GM12864 (cell line): Measurements from ENCODE around the gene LCN6.
"Not testable (repeated sequence)": the region's sequence is repeated elsewhere in the genome, so short reads cannot be mapped to it uniquely, and the experiment has no call there.

Experiments
- DNase-seq: peaks from one replicate; pipeline ENCODE4 v3.0.0-alpha.2; 2011; ENCODE audit warnings: low read depth
- H3K4me3 ChIP-seq: 2 replicates; pipeline ENCODE4 v1.5.1; 2011; ENCODE audit warnings: mild to moderate bottlenecking, low read depth, low read length, control low read depth
- TF ChIP-seq, protein P1 (sequence below): IDR thresholded peaks from 2 replicates; pipeline ENCODE4 v1.5.1; 2011; ENCODE audit warnings: low read depth, mild to moderate bottlenecking, moderate library complexity, low read length, control low read depth, inconsistent platforms; ENCODE audit errors: missing control alignments

The LCN6 gene

GRCh38 chr9:136711751-136712689, 36.3 kb downstream of the LCN6 start, which contains the start of gene DIPK1B:
DIPK1B (plus strand) TSS chr9:136712572; CDS start chr9:136712666, 94 bp downstream.
- no peak within 1 kb of the TSS for H3K4me3 ChIP-seq
- no peak for DNase-seq
- TF ChIP-seq, protein P1, sequence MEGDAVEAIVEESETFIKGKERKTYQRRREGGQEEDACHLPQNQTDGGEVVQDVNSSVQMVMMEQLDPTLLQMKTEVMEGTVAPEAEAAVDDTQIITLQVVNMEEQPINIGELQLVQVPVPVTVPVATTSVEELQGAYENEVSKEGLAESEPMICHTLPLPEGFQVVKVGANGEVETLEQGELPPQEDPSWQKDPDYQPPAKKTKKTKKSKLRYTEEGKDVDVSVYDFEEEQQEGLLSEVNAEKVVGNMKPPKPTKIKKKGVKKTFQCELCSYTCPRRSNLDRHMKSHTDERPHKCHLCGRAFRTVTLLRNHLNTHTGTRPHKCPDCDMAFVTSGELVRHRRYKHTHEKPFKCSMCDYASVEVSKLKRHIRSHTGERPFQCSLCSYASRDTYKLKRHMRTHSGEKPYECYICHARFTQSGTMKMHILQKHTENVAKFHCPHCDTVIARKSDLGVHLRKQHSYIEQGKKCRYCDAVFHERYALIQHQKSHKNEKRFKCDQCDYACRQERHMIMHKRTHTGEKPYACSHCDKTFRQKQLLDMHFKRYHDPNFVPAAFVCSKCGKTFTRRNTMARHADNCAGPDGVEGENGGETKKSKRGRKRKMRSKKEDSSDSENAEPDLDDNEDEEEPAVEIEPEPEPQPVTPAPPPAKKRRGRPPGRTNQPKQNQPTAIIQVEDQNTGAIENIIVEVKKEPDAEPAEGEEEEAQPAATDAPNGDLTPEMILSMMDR: no peak

- DNase-seq, H3K4me3 ChIP-seq: not testable (repeated sequence)
These were observed 37.1 kb downstream of the LCN6 start for GRCh38 chr9:136711219-136711648.

- DNase-seq: no peak
- TF ChIP-seq, protein P1: no peak
- H3K4me3 ChIP-seq: no peak overlapping the region
These were observed 37.8 kb downstream of the LCN6 start for GRCh38 chr9:136710543-136710942.

DNA sequence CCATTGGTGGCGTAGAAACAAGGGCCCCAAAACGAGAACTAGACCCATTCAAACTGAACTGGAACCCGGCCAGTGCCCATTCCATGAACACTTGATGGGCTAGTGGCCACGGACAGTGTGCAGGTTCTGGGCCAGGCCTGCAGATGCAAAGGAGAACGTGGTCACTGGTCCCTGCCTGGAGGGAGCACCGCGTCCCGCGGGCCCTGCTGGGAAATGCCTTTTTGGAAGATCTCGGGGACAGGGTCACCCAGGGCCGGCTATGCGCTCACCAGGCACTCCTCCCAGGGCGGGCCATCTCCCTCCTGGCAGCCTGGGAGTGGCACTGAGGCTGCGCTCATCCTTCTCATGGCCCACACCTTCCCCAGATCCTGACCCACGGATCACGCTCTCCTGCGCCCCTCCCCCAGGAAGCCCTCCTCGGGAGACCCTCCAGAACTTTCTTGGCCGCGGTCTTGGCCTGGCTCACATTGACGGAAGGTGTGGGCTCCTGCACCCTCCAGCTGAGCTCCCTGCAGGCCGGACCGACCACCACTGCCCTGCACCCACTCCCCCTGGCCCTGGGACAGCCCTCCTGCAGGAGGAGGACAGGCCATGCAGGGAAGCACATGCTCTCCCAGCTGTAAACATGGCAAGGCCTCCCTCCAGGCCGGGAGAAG, 38.7 kb downstream of the LCN6 start:
- DNase-seq: no peak
- TF ChIP-seq, protein P1: no peak

GRCh38 chr9:136707849-136708517, 40.3 kb downstream of the LCN6 start:
- TF ChIP-seq, protein P1: no peak
- DNase-seq: no peak

More for the DNA sequence above, 38.7 kb downstream of the LCN6 start:
- no peak overlapping the region for H3K4me3 ChIP-seq

GRCh38 chr9:136707011-136707410, 41.3 kb downstream of the LCN6 start:
- no peak overlapping the region for H3K4me3 ChIP-seq
- DNase-seq: no peak
- TF ChIP-seq, protein P1: no peak

More at GRCh38 chr9:136707849-136708517, 40.3 kb downstream of the LCN6 start:
- H3K4me3 ChIP-seq: no peak overlapping the region

DNA sequence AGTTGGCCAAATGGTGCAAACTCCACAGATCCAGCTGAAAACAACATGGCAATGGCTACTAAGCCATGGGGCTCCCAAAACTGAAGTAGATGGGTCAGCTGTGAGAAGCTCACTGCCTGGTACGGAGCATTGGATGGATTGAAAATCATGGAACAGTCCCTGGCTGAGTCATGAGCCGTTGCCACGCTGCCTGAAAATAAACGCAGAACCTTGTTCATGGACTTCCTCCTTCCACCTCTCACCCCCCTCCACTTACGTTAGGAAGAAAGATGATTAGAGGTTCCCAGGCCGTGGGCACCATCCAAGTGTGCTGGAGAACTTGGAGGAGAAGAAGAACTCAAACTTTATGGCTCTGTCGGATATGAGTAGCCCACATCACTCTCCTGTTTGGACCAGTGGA, 42.8 kb downstream of the LCN6 start:
- DNase-seq: no peak
- TF ChIP-seq, protein P1: no peak
- no peak overlapping the region for H3K4me3 ChIP-seq

DNA sequence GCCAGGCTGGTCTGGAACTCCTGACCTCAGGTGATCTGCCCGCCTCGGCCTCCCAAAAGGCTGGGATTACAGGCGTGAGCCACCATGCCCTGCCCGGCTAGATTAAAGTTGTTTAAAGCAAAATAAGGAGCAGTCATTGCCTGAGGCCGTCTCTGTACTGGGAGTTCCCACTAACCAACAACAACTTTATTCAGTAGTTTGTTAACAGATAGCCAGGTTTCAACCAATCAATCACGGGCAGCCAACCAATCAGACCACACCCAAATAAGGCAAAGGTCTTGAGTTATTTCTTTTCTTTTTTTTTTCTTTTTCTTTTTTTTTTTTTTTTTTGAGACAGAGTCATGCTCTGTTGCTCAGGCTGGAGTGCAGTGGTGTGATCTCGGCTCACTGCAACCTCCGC, 43.6 kb downstream of the LCN6 start:
- DNase-seq, H3K4me3 ChIP-seq: not testable (repeated sequence)
